H9 (cell line): ENCODE measurements around the gene SEC11A. TPM values are rescaled to one million over a fixed set of nuclear protein-coding genes. Genes with fewer than 3 reads are reported as not detected.

Source experiments
- DNase-seq: peaks from one replicate; pipeline ENCODE4 v3.0.0-alpha.2; 2017
- H2AFZ ChIP-seq: one replicate; pipeline ENCODE4 v1.6.1; 2013; ENCODE audit warnings: mild to moderate bottlenecking, low read length, control low read depth, moderate library complexity
- H2AK5ac ChIP-seq: 2 replicates; pipeline ENCODE4 v1.6.1; 2013; ENCODE audit warnings: low read length, control low read depth, mixed read lengths; ENCODE audit not compliant: insufficient read length
- H2BK120ac ChIP-seq: one replicate; pipeline ENCODE4 v1.6.1; 2013; ENCODE audit warnings: low read depth, mild to moderate bottlenecking, low read length, control low read depth, inconsistent platforms; ENCODE audit not compliant: poor library complexity, severe bottlenecking
- H2BK12ac ChIP-seq: 2 replicates; pipeline ENCODE4 v1.6.1; 2013; ENCODE audit warnings: low read length, control low read depth, mixed read lengths, low read depth; ENCODE audit not compliant: insufficient read length
- H2BK15ac ChIP-seq: 2 replicates; pipeline ENCODE4 v1.6.1; 2013; ENCODE audit warnings: low read depth, low read length, control low read depth
- H2BK20ac ChIP-seq: one replicate; pipeline ENCODE4 v1.6.1; 2013; ENCODE audit warnings: low read depth, mild to moderate bottlenecking, low read length, control low read depth, inconsistent platforms; ENCODE audit not compliant: poor library complexity, severe bottlenecking
- H2BK5ac ChIP-seq: 2 replicates; pipeline ENCODE4 v1.6.1; 2013; ENCODE audit warnings: low read length, control low read depth, mixed read lengths; ENCODE audit not compliant: insufficient read length
- H3K14ac ChIP-seq: 2 replicates; pipeline ENCODE4 v1.6.1; 2013; ENCODE audit warnings: low read length, control low read depth; ENCODE audit not compliant: insufficient read depth
- H3K18ac ChIP-seq: 2 replicates; pipeline ENCODE4 v1.6.1; 2013; ENCODE audit warnings: low read depth, mild to moderate bottlenecking, mixed read lengths, low read length, control low read depth; ENCODE audit not compliant: insufficient read length
- H3K23ac ChIP-seq: 2 replicates; pipeline ENCODE4 v1.6.1; 2013; ENCODE audit warnings: low read length, control low read depth, mixed read lengths, low read depth; ENCODE audit not compliant: insufficient read length
- H3K23me2 ChIP-seq: 2 replicates; pipeline ENCODE4 v1.6.1; 2013; ENCODE audit warnings: low read depth, mild to moderate bottlenecking, mixed read lengths, low read length, control low read depth; ENCODE audit not compliant: insufficient read length, poor library complexity, severe bottlenecking
- H3K27ac ChIP-seq: 2 replicates; pipeline ENCODE4 v1.5.1; 2013; ENCODE audit warnings: low read length, control low read depth, mixed read lengths, low read depth; ENCODE audit not compliant: insufficient read length
- H3K27me3 ChIP-seq: 2 replicates; pipeline ENCODE4 v1.6.1; 2013; ENCODE audit warnings: low read length, control low read depth, inconsistent platforms; ENCODE audit not compliant: insufficient read depth
- H3K4ac ChIP-seq: 2 replicates; pipeline ENCODE4 v1.6.1; 2013; ENCODE audit warnings: low read depth, mild to moderate bottlenecking, control low read depth, inconsistent platforms, low read length, moderate library complexity
- H3K4me1 ChIP-seq: 2 replicates; pipeline ENCODE4 v1.6.1; 2013; ENCODE audit warnings: low read length, control low read depth, inconsistent platforms; ENCODE audit not compliant: insufficient read depth
- H3K4me2 ChIP-seq: 2 replicates; pipeline ENCODE4 v1.6.1; 2013; ENCODE audit warnings: low read length, control low read depth, mixed read lengths; ENCODE audit not compliant: insufficient read length, insufficient read depth
- H3K56ac ChIP-seq: 2 replicates; pipeline ENCODE4 v1.6.1; 2013; ENCODE audit warnings: low read depth, mild to moderate bottlenecking, mixed read lengths, low read length, control low read depth; ENCODE audit not compliant: insufficient read length
- H3K79me1 ChIP-seq: 2 replicates; pipeline ENCODE4 v1.6.1; 2013; ENCODE audit warnings: low read depth, mild to moderate bottlenecking, moderate library complexity, low read length, control low read depth, inconsistent platforms; ENCODE audit not compliant: insufficient read depth, poor library complexity, severe bottlenecking
- H3K79me2 ChIP-seq: 2 replicates; pipeline ENCODE4 v1.6.1; 2013; ENCODE audit warnings: low read length, control low read depth, inconsistent platforms; ENCODE audit not compliant: insufficient read depth
- H3K9ac ChIP-seq: 2 replicates; pipeline ENCODE4 v1.6.1; 2013; ENCODE audit warnings: low read length, control low read depth, mixed read lengths; ENCODE audit not compliant: insufficient read length; ENCODE audit errors: extremely low read depth
- H3K9me3 ChIP-seq: one replicate; pipeline ENCODE4 v1.6.1; 2013; ENCODE audit warnings: low read depth, low read length, inconsistent platforms; ENCODE audit not compliant: control insufficient read depth
- H3T11ph ChIP-seq: one replicate; pipeline ENCODE4 v1.6.1; 2013; ENCODE audit warnings: mild to moderate bottlenecking, low read length, control low read depth, inconsistent platforms
- H4K20me1 ChIP-seq: one replicate; pipeline ENCODE4 v1.6.1; 2013; ENCODE audit not compliant: control insufficient read depth, insufficient read length, insufficient read depth
- H4K5ac ChIP-seq: 2 replicates; pipeline ENCODE4 v1.6.1; 2013; ENCODE audit warnings: low read depth, mild to moderate bottlenecking, mixed read lengths, low read length, control low read depth; ENCODE audit not compliant: insufficient read length
- H4K8ac ChIP-seq: replicated peaks from 2 replicates; pipeline ENCODE4 v1.6.1; 2013; ENCODE audit warnings: low read length, control low read depth, mixed read lengths, low read depth; ENCODE audit not compliant: insufficient read length
- H4K91ac ChIP-seq: 2 replicates; pipeline ENCODE4 v1.6.1; 2013; ENCODE audit warnings: low read depth, mild to moderate bottlenecking, moderate library complexity, mixed read lengths, low read length, control low read depth; ENCODE audit not compliant: insufficient read length
- H3K27ac Mint-ChIP-seq, 3 experiments: 2 replicates in 2 of 3; 3 replicates in 1 of 3; pipeline ENCODE4 v1.8.0; 2020 to 2021; ENCODE audit warnings: mixed read lengths in 3 of 3, mild to moderate bottlenecking in 1 of 3, moderate library complexity in 1 of 3
- H3K27me3 Mint-ChIP-seq: 2 replicates; pipeline ENCODE4 v1.8.0; 2021; ENCODE audit warnings: low read depth, mild to moderate bottlenecking, moderate library complexity, mixed read lengths
- H3K36me3 Mint-ChIP-seq, 3 experiments: 2 replicates in 2 of 3; 3 replicates in 1 of 3; pipeline ENCODE4 v1.8.0; 2020 to 2021; ENCODE audit warnings: low read depth in 3 of 3, mixed read lengths in 3 of 3; ENCODE audit not compliant: insufficient read depth in 1 of 3
- H3K4me1 Mint-ChIP-seq, 2 experiments: 2 replicates each; pipeline ENCODE4 v1.8.0; 2020; ENCODE audit warnings: mixed read lengths in 2 of 2
- H3K4me3 Mint-ChIP-seq, 2 experiments: 2 replicates in 1 of 2; 3 replicates in 1 of 2; pipeline ENCODE4 v1.8.0; 2020 to 2021; ENCODE audit warnings: mild to moderate bottlenecking in 2 of 2, mixed read lengths in 2 of 2, moderate library complexity in 1 of 2
- H3K9me3 Mint-ChIP-seq, 2 experiments: 2 replicates in 1 of 2; 3 replicates in 1 of 2; pipeline ENCODE4 v1.8.0; 2020; ENCODE audit warnings: mild to moderate bottlenecking in 2 of 2, mixed read lengths in 2 of 2, moderate library complexity in 1 of 2
- WGBS: extraction: QIAGEN DNeasy Blood & Tissue Kit; methylation state at CpG from one replicate; pipeline ENCODE4 v1.1.7; 2013; ENCODE audit warnings: missing lambda C conversion rate, low lambda C conversion rate, mixed read lengths; ENCODE audit not compliant: insufficient read length; ENCODE audit errors: extremely low coverage; 5-methylcytosine and 5-hydroxymethylcytosine counted together
- long read RNA-seq: library from polyadenylated mRNA; unstranded; transcript quantifications from one replicate; pipeline ENCODE4 v2.0.0, GENCODE V29; 2020
- total RNA-seq: library from RNA; stranded (reverse); gene quantifications from 2 replicates; pipeline ENCODE4 v1.2.1, GENCODE V29; 2021
- TF ChIP-seq, protein P1 (sequence below): fragments of 200-600 bp; sonication (generic); conservative IDR thresholded peaks from 3 replicates; pipeline ENCODE4 v1.8.0; 2021; ENCODE audit warnings: antibody characterized with exemption, mild to moderate bottlenecking

SEC11A gene
- total RNA-seq = 250 and 252 TPM in 2 replicates
- long read RNA-seq, transcript SEC11A-202 (7 exons, 1,223 nt) = minor isoform, 35 of 590 reads
- long read RNA-seq, transcript SEC11A-205 (5 exons, 882 nt) = minor isoform, 9 of 590 reads
- long read RNA-seq, transcript SEC11A-209 (7 exons, 1,089 nt) = minor isoform, 9 of 590 reads
- long read RNA-seq, transcript SEC11A-201 (6 exons, 1,656 nt) = major isoform, 514 of 590 reads
- long read RNA-seq, partial matches to known transcripts = 0 of 590 reads
- long read RNA-seq, other reads (novel, unspliced or antisense) = 15 of 590 reads

DNA sequence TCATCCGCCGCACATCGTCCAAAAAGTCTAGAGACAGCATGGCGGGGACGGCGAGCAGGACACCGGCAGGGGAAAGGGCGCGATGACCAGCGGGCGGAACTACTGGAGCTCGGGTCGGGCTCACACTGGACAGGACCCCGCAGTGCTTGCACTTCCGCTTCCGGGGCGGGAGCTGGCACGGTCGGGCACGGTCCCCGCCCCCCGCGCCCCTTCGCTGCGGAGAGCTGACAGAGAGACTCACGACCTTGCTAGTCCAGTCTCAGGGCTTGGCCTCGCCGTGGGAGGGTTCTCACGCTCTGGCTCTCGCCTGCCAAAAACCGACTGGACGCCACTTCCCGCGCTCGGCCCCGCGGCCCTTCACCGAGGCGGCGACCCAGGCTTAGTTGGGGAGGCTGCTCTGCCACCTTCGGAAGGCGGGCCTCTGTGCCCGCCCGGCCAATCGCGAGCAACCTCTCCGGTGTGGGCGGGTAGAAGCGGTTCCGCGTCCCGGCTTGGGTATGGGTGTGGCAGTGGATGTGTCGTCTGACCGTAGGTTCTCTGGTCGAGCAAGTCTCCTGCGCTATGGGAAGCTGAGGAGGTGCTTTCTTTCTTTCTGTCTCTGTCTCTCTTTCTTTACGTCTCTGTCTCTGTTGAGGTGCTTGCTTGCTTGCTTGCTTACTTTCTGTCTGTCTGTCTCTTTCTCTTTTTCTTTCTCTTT is at the start of gene SEC11A:
Gene SEC11A (minus strand): TSS at position 104 of the 697 bp plus-strand sequence. CDS start 64 bp downstream, at position 40.
- Histone ChIP-seq H2AK5ac (no peak within 1 kb of the TSS), H3K27me3 (no peaks in the 10 kb centered on the region), H3K9me3 (no peaks in the 10 kb centered on the region), H3K79me1 (peaks cover 5% of the 10 kb centered on the region), H3K9ac (peak within 1 kb of the TSS; percentile 93), H3K4ac (no peak within 1 kb of the TSS), H2BK20ac (no peak within 1 kb of the TSS), H3K56ac (no peak within 1 kb of the TSS), H2BK120ac (no peak within 1 kb of the TSS), H3K4me2 (peak within 1 kb of the TSS; percentile 93), H3K18ac (peak within 1 kb of the TSS; percentile 51), H3K27ac (peak within 1 kb of the TSS; percentile 2), H3K79me2 (peaks cover 21% of the 10 kb centered on the region; the same call in 1 of the 2 replicates), H3K14ac (peak within 1 kb of the TSS; percentile 79), H4K5ac (no peak within 1 kb of the TSS), H3T11ph (no peak within 1 kb of the TSS), H3K23me2 (peaks cover 4% of the 10 kb centered on the region), H4K8ac (no peak within 1 kb of the TSS), H2BK12ac (no peak within 1 kb of the TSS), H2BK5ac (no peak within 1 kb of the TSS), H4K20me1 (no peaks in the 10 kb centered on the region), H3K4me1 (no peaks in the 10 kb centered on the region; the same call in 1 of the 2 replicates), H2BK15ac (no peak within 1 kb of the TSS), H4K91ac (no peak within 1 kb of the TSS), H3K23ac (no peak within 1 kb of the TSS), H2AFZ (no peak within 1 kb of the TSS)
- Mint-ChIP-seq H3K27ac (peak within 1 kb of the TSS; percentile 98 to 99 (median 99)), H3K4me1 (peaks cover 18% of the 10 kb centered on the region in 2 experiments), H3K27me3 (no peaks in the 10 kb centered on the region), H3K36me3 (peaks cover 9 to 21% (median 10%) of the 10 kb centered on the region in 3 experiments), H3K4me3 (peak within 1 kb of the TSS; percentile 91 to 99), H3K9me3 (peaks cover 0 to 3% of the 10 kb centered on the region in 2 experiments; a peak in 1 of 5 replicates)
- TF ChIP-seq, protein P1, sequence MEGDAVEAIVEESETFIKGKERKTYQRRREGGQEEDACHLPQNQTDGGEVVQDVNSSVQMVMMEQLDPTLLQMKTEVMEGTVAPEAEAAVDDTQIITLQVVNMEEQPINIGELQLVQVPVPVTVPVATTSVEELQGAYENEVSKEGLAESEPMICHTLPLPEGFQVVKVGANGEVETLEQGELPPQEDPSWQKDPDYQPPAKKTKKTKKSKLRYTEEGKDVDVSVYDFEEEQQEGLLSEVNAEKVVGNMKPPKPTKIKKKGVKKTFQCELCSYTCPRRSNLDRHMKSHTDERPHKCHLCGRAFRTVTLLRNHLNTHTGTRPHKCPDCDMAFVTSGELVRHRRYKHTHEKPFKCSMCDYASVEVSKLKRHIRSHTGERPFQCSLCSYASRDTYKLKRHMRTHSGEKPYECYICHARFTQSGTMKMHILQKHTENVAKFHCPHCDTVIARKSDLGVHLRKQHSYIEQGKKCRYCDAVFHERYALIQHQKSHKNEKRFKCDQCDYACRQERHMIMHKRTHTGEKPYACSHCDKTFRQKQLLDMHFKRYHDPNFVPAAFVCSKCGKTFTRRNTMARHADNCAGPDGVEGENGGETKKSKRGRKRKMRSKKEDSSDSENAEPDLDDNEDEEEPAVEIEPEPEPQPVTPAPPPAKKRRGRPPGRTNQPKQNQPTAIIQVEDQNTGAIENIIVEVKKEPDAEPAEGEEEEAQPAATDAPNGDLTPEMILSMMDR = no peak
- WGBS = no CpG with 5 or more reads among the region's 57 CpGs
- peak; percentile 97 for DNase-seq
